ENCODE measurements around the gene PXDN. TPM values are rescaled to one million over a fixed set of nuclear protein-coding genes. Genes with fewer than 3 reads are reported as not detected.

The PXDN gene
- total RNA-seq, 1 donor from 2014 or later: 292 TPM

DNA sequence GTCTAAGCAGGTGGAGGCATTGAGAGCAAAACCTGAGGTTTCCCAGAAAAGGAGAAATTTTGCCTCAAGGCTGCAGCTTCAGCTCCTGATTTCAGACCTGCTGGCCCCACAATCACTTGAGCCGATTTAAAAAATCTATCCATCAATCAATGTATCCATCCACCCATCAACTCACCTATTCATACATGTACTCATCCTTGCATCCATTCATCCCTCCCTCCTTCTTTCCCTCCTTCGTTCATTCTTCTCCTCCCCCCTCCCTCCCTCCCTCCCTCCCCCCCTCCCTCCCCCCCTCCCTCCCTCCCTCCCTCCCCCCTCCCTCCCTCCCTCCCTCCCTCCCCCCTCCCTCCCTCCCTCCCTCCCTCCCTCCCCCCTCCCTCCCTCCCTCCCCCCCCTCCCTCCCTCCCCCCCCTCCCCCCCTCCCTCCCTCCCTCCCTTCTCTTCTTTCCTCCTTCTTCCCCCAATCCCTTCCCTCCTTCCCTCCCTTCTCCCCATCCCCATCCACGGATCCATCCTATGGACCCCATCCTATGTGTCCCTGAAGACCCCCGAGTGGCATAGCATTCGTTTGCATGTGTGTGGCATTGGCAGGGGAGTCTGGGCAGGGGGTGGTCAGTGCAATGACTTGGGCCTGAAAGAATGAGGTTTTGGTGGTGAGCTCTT lies 6.1 kb upstream of the PXDN start:
- Mint-ChIP-seq H3K9me3 (peaks cover 6% of the 10 kb centered on the region), H3K27ac (peak overlapping the region; percentile 44), H3K27me3 (ENCODE audit: low read depth) (peaks cover 27% of the 10 kb centered on the region), H3K36me3 (peaks cover 8% of the 10 kb centered on the region), H3K4me3 (no peak overlapping the region), H3K4me1 (peaks cover 15% of the 10 kb centered on the region)
- no peak for TF ChIP-seq CTCF (IDR thresholded peaks at IDR 0.05; ENCODE audit: unreplicated experiment)
- DNase-seq (ENCODE audit: low spot score in 2 of 2, unreplicated experiment in 2 of 2): no peak

DNA sequence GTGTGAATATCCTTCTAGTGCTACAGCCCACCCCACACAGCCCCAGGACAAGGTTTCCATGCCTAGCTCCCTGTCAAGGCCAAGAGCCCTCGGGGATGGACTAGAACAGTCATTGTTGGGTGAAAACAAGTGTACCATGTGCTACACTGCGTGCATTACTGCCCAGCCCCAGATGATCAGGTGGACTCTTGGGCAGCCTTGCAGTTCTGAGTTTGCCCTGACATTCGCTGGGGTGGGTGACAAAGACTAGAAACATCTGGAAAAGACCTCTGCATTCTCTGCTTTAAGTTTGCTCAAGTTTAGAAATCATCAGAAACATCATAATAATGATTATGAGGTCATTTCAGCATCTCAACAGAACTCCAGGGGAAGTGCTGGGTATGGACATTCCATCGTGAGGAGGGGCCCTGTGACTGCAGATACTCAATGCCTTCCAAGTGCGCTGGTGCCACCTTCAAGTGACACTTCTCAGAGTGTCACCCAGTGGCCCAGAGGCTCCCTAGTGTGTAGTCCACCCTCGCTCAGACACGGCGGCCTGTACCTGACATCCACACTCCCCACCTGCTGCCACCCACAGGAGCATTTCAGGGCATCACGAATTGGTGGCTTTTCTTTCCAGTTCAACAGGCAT lies 5.3 kb upstream of the PXDN start:
- peaks cover 19% of the 10 kb centered on the region for H3K4me1 Mint-ChIP-seq
- H3K27me3 Mint-ChIP-seq (ENCODE audit: low read depth): peaks cover 27% of the 10 kb centered on the region
- H3K4me3 Mint-ChIP-seq: no peak overlapping the region
- H3K36me3 Mint-ChIP-seq: peaks cover 4% of the 10 kb centered on the region
- H3K27ac Mint-ChIP-seq: no peak overlapping the region
- DNase-seq (ENCODE audit: low spot score in 2 of 2, unreplicated experiment in 2 of 2): peak in 1 of 2 experiments; percentile 31
- no peak for TF ChIP-seq CTCF (IDR thresholded peaks at IDR 0.05; ENCODE audit: unreplicated experiment)
- no peaks in the 10 kb centered on the region for H3K9me3 Mint-ChIP-seq

GRCh38 chr2:1748741-1749488 lies 4.6 kb upstream of the PXDN start:
- H3K36me3 Mint-ChIP-seq: peaks cover 4% of the 10 kb centered on the region
- TF ChIP-seq CTCF (IDR thresholded peaks at IDR 0.05; ENCODE audit: unreplicated experiment): no peak
- H3K4me1 Mint-ChIP-seq: peaks cover 19% of the 10 kb centered on the region
- no peaks in the 10 kb centered on the region for H3K9me3 Mint-ChIP-seq
- peaks cover 27% of the 10 kb centered on the region for H3K27me3 Mint-ChIP-seq (ENCODE audit: low read depth)
- peak in 1 of 2 experiments; percentile 34 for DNase-seq (ENCODE audit: low spot score in 2 of 2, unreplicated experiment in 2 of 2)
- no peak overlapping the region for H3K27ac Mint-ChIP-seq
- H3K4me3 Mint-ChIP-seq: no peak overlapping the region

DNA sequence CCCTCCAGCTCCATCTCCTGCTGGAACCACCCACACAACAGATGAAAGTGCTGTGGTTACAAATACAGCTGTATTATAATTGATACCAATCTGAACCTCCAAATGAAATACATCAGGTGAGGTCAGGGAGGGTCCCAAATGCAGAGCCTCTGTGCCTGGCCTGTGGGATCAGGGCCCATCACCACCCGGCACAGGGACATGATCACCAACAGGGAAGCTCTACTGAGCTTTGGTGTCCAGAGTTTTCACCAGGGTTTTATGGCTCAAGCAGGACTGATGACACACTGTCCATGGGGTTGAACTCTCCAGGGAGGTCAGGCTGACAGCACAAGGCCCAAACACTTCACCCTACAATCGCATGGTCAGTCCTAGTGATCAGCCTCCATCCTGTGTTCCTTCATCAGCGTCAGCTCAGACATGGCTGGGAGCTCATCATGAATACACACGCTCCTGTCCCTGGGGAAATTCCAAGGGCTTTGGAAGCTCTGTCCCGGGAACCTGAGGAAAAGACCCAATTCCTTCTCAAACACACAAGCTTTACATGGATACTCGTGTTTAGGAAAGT lies 3.9 kb upstream of the PXDN start:
- Mint-ChIP-seq H3K27me3 (ENCODE audit: low read depth) (peaks cover 27% of the 10 kb centered on the region), H3K27ac (no peak overlapping the region), H3K4me1 (peaks cover 19% of the 10 kb centered on the region), H3K4me3 (no peak overlapping the region), H3K36me3 (peaks cover 4% of the 10 kb centered on the region), H3K9me3 (no peaks in the 10 kb centered on the region)
- no peak for TF ChIP-seq CTCF (IDR thresholded peaks at IDR 0.05; ENCODE audit: unreplicated experiment)
- DNase-seq (ENCODE audit: low spot score in 2 of 2, unreplicated experiment in 2 of 2): no peak

DNA sequence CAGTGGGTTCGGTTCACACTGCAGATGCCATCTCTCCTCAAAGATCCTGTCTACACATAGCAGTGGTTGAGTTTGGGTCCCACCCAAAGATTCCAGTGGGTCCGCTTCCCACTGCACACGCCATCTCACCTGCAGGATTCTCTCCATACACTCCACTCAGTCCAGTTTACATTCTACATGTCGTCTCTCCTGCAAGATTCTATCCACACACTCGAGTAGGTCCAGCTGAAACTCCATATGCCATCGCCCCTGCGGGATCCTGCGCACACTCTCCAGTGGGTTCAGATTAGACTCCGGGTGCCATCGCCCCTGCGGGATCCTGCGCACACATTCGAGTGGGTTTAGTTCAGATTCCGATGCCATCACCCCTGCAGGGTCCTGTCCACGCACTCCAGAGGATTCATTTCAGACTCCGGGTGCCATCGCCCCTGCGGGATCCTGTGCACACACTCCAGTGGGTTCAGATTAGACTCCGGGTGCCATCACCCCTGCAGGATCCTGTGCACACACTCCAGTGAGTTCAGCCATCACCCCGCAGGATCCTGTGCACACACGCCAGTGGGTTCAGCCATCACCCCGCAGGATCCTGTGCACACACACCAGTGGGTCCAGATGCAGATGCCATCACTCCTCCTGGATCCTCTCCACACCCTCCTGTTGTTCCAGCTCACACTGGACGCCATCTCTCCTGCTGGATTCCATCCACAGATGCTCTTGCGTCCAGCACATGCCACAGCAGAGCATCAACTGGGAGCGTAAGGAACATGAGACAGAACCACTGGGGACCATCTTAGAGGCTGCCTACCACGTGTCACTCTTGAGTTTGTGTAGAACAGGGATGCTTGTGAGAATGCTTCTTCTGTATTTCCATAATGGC lies 3.0 kb upstream of the PXDN start:
- DNase-seq (ENCODE audit: low spot score in 2 of 2, unreplicated experiment in 2 of 2): peak in 1 of 2 experiments; percentile 29
- H3K4me3 Mint-ChIP-seq: no peak overlapping the region
- TF ChIP-seq CTCF (IDR thresholded peaks at IDR 0.05; ENCODE audit: unreplicated experiment): no peak
- peaks cover 26% of the 10 kb centered on the region for H3K4me1 Mint-ChIP-seq
- H3K9me3 Mint-ChIP-seq: no peaks in the 10 kb centered on the region
- H3K27ac Mint-ChIP-seq: no peak overlapping the region
- H3K36me3 Mint-ChIP-seq: peaks cover 4% of the 10 kb centered on the region
- peaks cover 25% of the 10 kb centered on the region for H3K27me3 Mint-ChIP-seq (ENCODE audit: low read depth)
